SK-N-SH (cell line): ENCODE data around the gene IRF2BP2. TPM values are rescaled to one million over a fixed set of nuclear protein-coding genes. Genes with fewer than 3 reads are reported as not detected.

Experiments used
- CTCF ChIA-PET: fragments of 300-600, 350-600 bp; formaldehyde crosslinking; extraction: SDS; loops from one replicate; lab custom pipeline; 2021; lab: Yijun Ruan, JAX
- POLR2A ChIA-PET: fragments of 350-600 bp; sonication (Branson Sonifier 250); formaldehyde crosslinking; extraction: SDS; loops from one replicate; lab custom pipeline; 2020; ENCODE audit warnings: antibody characterized with exemption, inconsistent platforms; lab: Yijun Ruan, JAX
- DNase-seq: peaks from one replicate; pipeline ENCODE4 v3.0.0; 2012
- H2AFZ ChIP-seq: fragments of 200-600 bp; sonication (generic); 2 replicates; pipeline ENCODE4 v1.8.1; 2016; ENCODE audit warnings: antibody characterized with exemption, mild to moderate bottlenecking, low read depth
- H3F3A ChIP-seq: fragments of 200-600 bp; sonication (generic); replicated peaks from 2 replicates; pipeline ENCODE3; 2016; ENCODE audit warnings: antibody characterized with exemption, mild to moderate bottlenecking; ENCODE audit not compliant: insufficient read depth
- H3K27ac ChIP-seq, 2 experiments: fragments of 200-500 bp in 1 of 2; fragments of 200-600 bp in 1 of 2; sonication (Bioruptor generic) in 1 of 2; sonication (generic), shearing (Covaris generic) in 1 of 2; 2 replicates each; pipeline versions ENCODE4 v1.5.1 to v1.6.1; 2014 to 2016; ENCODE audit warnings: low read depth in 2 of 2, inconsistent platforms in 1 of 2, low read length in 1 of 2, mild to moderate bottlenecking in 1 of 2, mixed read lengths in 1 of 2
- H3K27me3 ChIP-seq: fragments of 200-600 bp; sonication (generic), shearing (Covaris generic); 2 replicates; pipeline ENCODE4 v1.6.1; 2016; ENCODE audit warnings: mixed run types; ENCODE audit not compliant: insufficient read depth
- H3K36me3 ChIP-seq, 2 experiments: fragments of 200-500 bp in 1 of 2; fragments of 200-600 bp in 1 of 2; sonication (Bioruptor generic) in 1 of 2; sonication (generic) in 1 of 2; replicated peaks in 1 of 2; 2 replicates each; pipeline versions ENCODE3 to v1.5.1; 2014 to 2016; ENCODE audit warnings: low read length in 1 of 2, mild to moderate bottlenecking in 1 of 2; ENCODE audit not compliant: insufficient read depth in 2 of 2, control insufficient read depth in 1 of 2
- H3K4me1 ChIP-seq, 2 experiments: fragments of 200-500 bp in 1 of 2; fragments of 200-600 bp in 1 of 2; sonication (Bioruptor generic) in 1 of 2; sonication (generic), shearing (Covaris generic) in 1 of 2; 2 replicates each; pipeline versions ENCODE4 v1.5.1 to v1.6.1; 2014 to 2016; ENCODE audit warnings: low read depth in 1 of 2, low read length in 1 of 2, mixed run types in 1 of 2; ENCODE audit not compliant: insufficient read depth in 2 of 2, control insufficient read depth in 1 of 2
- H3K4me2 ChIP-seq: fragments of 200-600 bp; sonication (generic), shearing (Covaris generic); 2 replicates; pipeline ENCODE4 v1.6.1; 2017; ENCODE audit warnings: mixed run types
- H3K4me3 ChIP-seq, 2 experiments: fragments of 200-500 bp in 1 of 2; fragments of 200-600 bp in 1 of 2; sonication (Bioruptor generic) in 1 of 2; sonication (generic), shearing (Covaris generic) in 1 of 2; 2 replicates each; pipeline versions ENCODE4 v1.5.1 to v1.8.1; 2014 to 2016; ENCODE audit warnings: low read depth in 2 of 2, inconsistent platforms in 1 of 2, low read length in 1 of 2, mild to moderate bottlenecking in 1 of 2, mixed read lengths in 1 of 2, moderate library complexity in 1 of 2
- H3K79me2 ChIP-seq: fragments of 200-600 bp; sonication (generic); 2 replicates; pipeline ENCODE4 v1.8.1; 2017; ENCODE audit warnings: mild to moderate bottlenecking; ENCODE audit not compliant: insufficient read depth
- H3K9ac ChIP-seq: fragments of 200-600 bp; sonication (generic); 2 replicates; pipeline ENCODE4 v1.6.1; 2017; ENCODE audit warnings: mixed run types
- H3K9me2 ChIP-seq: fragments of 200-600 bp; sonication (generic); 2 replicates; pipeline ENCODE4 v1.6.1; 2017; ENCODE audit warnings: mixed run types
- H3K9me3 ChIP-seq: fragments of 200-600 bp; sonication (generic); 2 replicates; pipeline ENCODE4 v1.6.1; 2017; ENCODE audit warnings: mixed run types, mild to moderate bottlenecking, moderate library complexity
- H4K20me1 ChIP-seq: fragments of 200-600 bp; sonication (generic); 2 replicates; pipeline ENCODE4 v1.6.1; 2017; ENCODE audit warnings: mild to moderate bottlenecking, mixed run types; ENCODE audit not compliant: insufficient read depth
- EP300 ChIP-seq, 2 experiments: IDR thresholded peaks; 2 replicates each; pipeline versions ENCODE4 v1.4.0 to v1.6.1; 2012; ENCODE audit warnings: borderline replicate concordance in 1 of 2, low read depth in 1 of 2, low read length in 1 of 2
- EZH2phosphoT487 ChIP-seq: fragments of 200-600 bp; sonication (generic); IDR thresholded peaks from 2 replicates; pipeline ENCODE4 v1.6.1; 2017; ENCODE audit warnings: low read depth, mixed run types, mild to moderate bottlenecking, antibody characterized with exemption, moderate library complexity, borderline replicate concordance
- FOSL2 ChIP-seq: IDR thresholded peaks from 2 replicates; pipeline ENCODE4 v1.4.0; 2012; ENCODE audit warnings: low read depth, mild to moderate bottlenecking, moderate library complexity, borderline replicate concordance
- JUND ChIP-seq: IDR thresholded peaks from 2 replicates; pipeline ENCODE4 v1.4.0; 2012
- MEF2A ChIP-seq: IDR thresholded peaks from 2 replicates; pipeline ENCODE4 v1.4.0; 2012; ENCODE audit warnings: low read depth, borderline replicate concordance
- MXI1 ChIP-seq: IDR thresholded peaks from 2 replicates; pipeline ENCODE4 v1.6.1; 2012; ENCODE audit warnings: mild to moderate bottlenecking, low read depth, low read length, improper control_type of control experiment
- NRF1 ChIP-seq: IDR thresholded peaks from 2 replicates; pipeline ENCODE4 v1.6.1; 2012; ENCODE audit warnings: low read depth, mild to moderate bottlenecking, low read length
- POLR2AphosphoS5 ChIP-seq: IDR thresholded peaks from 2 replicates; pipeline ENCODE4 v1.6.1; 2012; ENCODE audit warnings: low read depth, low read length
- RCOR1 ChIP-seq: fragments of 150-350 bp; IDR thresholded peaks from 2 replicates; pipeline ENCODE4 v1.6.1; 2017; ENCODE audit warnings: antibody characterized with exemption, low read length
- RFX5 ChIP-seq: IDR thresholded peaks from 2 replicates; pipeline ENCODE4 v1.6.1; 2012; ENCODE audit warnings: mild to moderate bottlenecking, improper control_type of control experiment, low read length
- TAF1 ChIP-seq: IDR thresholded peaks from 2 replicates; pipeline ENCODE4 v1.6.1; 2012; ENCODE audit warnings: low read depth, mild to moderate bottlenecking, low read length, moderate library complexity, borderline replicate concordance
- TCF12 ChIP-seq: IDR thresholded peaks from 2 replicates; pipeline ENCODE4 v1.4.0; 2012
- TEAD4 ChIP-seq: IDR thresholded peaks from 2 replicates; pipeline ENCODE4 v1.4.0; 2012; ENCODE audit warnings: mild to moderate bottlenecking, borderline replicate concordance; ENCODE audit not compliant: insufficient read depth
- YY1 ChIP-seq: IDR thresholded peaks from 2 replicates; pipeline ENCODE4 v1.4.0; 2012; ENCODE audit warnings: low read depth, mild to moderate bottlenecking
- WGBS: methylation state at CpG from one replicate; pipeline ENCODE4 v1.1.6; 2017; ENCODE audit warnings: low lambda C conversion rate; 5-methylcytosine and 5-hydroxymethylcytosine counted together
- polyA plus RNA-seq, 3 experiments: library from polyadenylated mRNA; depleted of rRNA; stranded (reverse); fragments of >200 nt; gene quantifications; 2 replicates each; pipeline ENCODE4 v1.2.3, GENCODE V29; 2012
- TF ChIP-seq, protein P1 (sequence below): IDR thresholded peaks from 2 replicates; pipeline ENCODE4 v1.4.0; 2012; ENCODE audit warnings: low read depth
- TF ChIP-seq, protein P2 (sequence below): IDR thresholded peaks from 2 replicates; pipeline ENCODE4; 2012
- TF ChIP-seq, protein P3 (sequence below): IDR thresholded peaks from 2 replicates; pipeline ENCODE4 v1.4.0; 2012; ENCODE audit warnings: low read depth, borderline replicate concordance

The IRF2BP2 gene
- polyA plus RNA-seq, 1 of the 3 experiments (the other 2 are of a cell fraction): 73.9 TPM

DNA sequence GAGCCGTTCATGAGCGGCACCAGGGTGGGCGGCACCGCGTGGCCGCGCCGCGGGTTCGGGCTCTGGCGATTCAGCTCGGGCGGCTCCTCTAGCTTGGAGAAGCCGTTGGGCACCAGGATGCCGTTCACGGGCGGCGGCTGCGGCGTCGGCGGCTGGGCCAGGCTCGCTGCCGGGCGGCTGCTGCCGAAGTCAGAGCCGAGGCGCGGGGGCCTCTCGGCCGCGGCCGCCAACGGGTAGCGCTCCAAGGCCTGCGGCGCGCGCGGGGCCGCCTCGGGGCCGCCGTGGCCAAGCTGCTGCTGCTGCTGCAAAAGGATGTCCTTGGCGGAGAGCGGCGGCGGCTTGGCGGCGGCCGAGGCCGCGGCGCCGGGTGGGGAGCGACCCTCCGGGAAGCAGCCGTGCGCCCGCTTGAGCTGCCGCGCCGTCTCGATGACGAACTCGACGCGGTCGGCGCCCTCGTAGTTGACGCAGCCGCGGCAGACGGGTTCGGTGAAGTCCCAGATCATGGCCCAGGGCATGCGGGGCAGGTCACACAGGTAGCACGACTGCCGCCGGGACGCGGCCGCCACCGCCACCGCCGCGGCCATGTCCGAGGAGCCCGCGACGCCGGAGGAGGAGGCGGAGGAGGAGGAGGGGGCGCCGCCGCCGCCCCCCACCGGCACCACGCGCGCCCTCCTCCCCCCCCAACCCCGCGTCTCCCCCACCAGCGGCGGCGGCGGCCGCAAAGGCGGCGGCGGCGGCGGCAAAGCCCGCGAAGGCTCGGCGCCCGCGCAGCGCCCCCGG, 877 bp downstream of the IRF2BP2 start:
- POLR2A ChIA-PET: interaction anchor here (1.0 to 6.2 kb wide), 9 partner anchors 8 to 440 kb away, joined by 3 to 108 read pairs (median 5); no protein-coding TSS in a partner anchor
- peak overlapping the region; percentile 90 for H3K4me2 ChIP-seq
- no peaks in the 10 kb centered on the region for H3K9me3 ChIP-seq
- peaks cover 52% of the 10 kb centered on the region for H3K79me2 ChIP-seq
- peaks cover 25 to 45% of the 10 kb centered on the region in 2 experiments for H3K4me1 ChIP-seq
- no peaks in the 10 kb centered on the region for H3K27me3 ChIP-seq
- CTCF ChIA-PET: interaction anchor here (0.9 to 4.6 kb wide), 7 partner anchors 7 to 474 kb away, joined by 3 to 25 read pairs (median 5); no protein-coding TSS in a partner anchor
- peaks cover 35 to 43% of the 10 kb centered on the region in 2 experiments for H3K36me3 ChIP-seq
- 0% methylated on average over 16 of the region's 121 CpGs for WGBS
- H3K27ac ChIP-seq: peak overlapping the region; percentile 98 to 100
- H4K20me1 ChIP-seq: peaks cover 21% of the 10 kb centered on the region
- peaks cover 53% of the 10 kb centered on the region for H3F3A ChIP-seq
- H3K9ac ChIP-seq: peak overlapping the region; percentile 94
- no peaks in the 10 kb centered on the region for H3K9me2 ChIP-seq
- DNase-seq: peak; percentile 66
- peak overlapping the region; percentile 71 to 83 for H3K4me3 ChIP-seq
- peak; percentile 20; the same call in 1 of the 2 replicates for TF ChIP-seq POLR2AphosphoS5
- TF ChIP-seq NRF1: no peak
- no peak for TF ChIP-seq TEAD4
- no peak overlapping the region for H2AFZ ChIP-seq

DNA sequence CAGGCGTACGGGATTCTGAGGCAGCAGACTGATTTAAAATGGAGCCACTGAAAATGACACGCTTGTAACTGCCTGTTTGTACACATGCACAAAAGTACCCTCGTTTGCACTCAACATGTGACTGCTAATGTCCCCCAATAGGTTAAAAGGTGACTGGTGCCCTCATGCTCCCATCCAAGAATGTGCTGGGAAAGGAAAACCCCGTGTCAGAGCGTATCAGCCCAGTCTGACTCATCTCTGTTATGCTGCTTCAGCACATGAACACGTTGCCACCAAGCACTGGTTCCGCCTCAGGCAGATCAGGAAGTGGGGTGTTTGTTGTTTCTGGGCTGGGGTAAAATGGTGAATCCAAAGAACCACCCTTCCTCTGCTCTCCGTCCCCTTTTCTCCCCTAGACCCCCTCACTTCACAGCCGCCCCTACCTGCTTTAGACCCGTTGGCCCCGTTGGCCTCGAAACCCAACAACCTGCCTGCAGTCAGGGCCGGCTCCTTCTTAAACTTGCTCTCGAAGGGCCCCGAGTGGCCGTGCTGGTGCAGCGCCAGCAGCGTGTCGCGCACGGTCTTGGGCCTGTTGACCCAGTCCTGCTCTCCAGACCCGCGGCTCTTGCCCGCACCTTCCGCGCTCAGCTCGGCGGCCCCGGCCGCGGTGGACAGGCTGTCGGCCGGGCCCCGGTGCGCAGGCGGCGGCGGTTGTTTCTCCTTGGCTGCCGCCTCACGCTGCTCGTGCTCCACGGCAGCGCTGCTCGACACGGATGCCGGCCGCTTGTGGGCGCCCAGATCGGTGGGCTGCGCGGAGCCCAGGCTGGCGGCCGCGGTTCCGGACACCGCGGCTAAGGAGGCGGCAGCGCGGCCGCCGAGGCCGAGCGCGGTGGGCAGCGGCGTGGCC, 1.7 kb downstream of the IRF2BP2 start:
- H3K27ac ChIP-seq: peak overlapping the region; percentile 98 to 100
- H3K4me1 ChIP-seq: peaks cover 20 to 44% of the 10 kb centered on the region in 2 experiments
- no peak overlapping the region for H2AFZ ChIP-seq
- H3K4me3 ChIP-seq: peak overlapping the region; percentile 71 to 83
- peaks cover 41 to 52% of the 10 kb centered on the region in 2 experiments for H3K36me3 ChIP-seq
- H3F3A ChIP-seq: peaks cover 53% of the 10 kb centered on the region
- ChIA-PET POLR2A (interaction anchor here (1.0 to 6.2 kb wide), 3 partner anchors 8 to 116 kb away, joined by 7 to 108 read pairs (median 21); no protein-coding TSS in a partner anchor), CTCF (interaction anchor here (0.9 to 4.6 kb wide), 4 partner anchors 8 to 475 kb away, joined by 3 to 25 read pairs (median 8); no protein-coding TSS in a partner anchor)
- WGBS: 3% methylated on average over 23 of the region's 68 CpGs
- H3K9me2 ChIP-seq: no peaks in the 10 kb centered on the region
- peak overlapping the region; percentile 90 for H3K4me2 ChIP-seq
- peaks cover 21% of the 10 kb centered on the region for H4K20me1 ChIP-seq
- peak; percentile 51 for DNase-seq
- peak overlapping the region; percentile 94 for H3K9ac ChIP-seq
- H3K9me3 ChIP-seq: no peaks in the 10 kb centered on the region
- peaks cover 60% of the 10 kb centered on the region for H3K79me2 ChIP-seq
- no peaks in the 10 kb centered on the region for H3K27me3 ChIP-seq
- TF ChIP-seq MEF2A (no peak), POLR2AphosphoS5 (peak; percentile 70; the same call in 1 of the 2 replicates), MXI1 (peak; percentile 89), TAF1 (0 out of 2 replicates have a peak, but pooled peaks have one; percentile 39), TCF12 (peak; percentile 54), YY1 (no peak), NRF1 (no peak), EZH2phosphoT487 (no peak), FOSL2 (peak; percentile 80; the same call in 1 of the 2 replicates), JUND (peak; percentile 62; the same call in 1 of the 2 replicates), RFX5 (no peak), RCOR1 (no peak), EP300 (IDR thresholded peaks at IDR 0.05; ENCODE audit: borderline replicate concordance in 1 of 2, low read depth in 1 of 2, low read length in 1 of 2) (0 out of 4 replicates have a peak, but pooled peaks of 1 of the 2 experiments have one; percentile 16)
- TF ChIP-seq, protein P1, sequence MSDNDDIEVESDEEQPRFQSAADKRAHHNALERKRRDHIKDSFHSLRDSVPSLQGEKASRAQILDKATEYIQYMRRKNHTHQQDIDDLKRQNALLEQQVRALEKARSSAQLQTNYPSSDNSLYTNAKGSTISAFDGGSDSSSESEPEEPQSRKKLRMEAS: peak; percentile 97
- TF ChIP-seq, protein P2, sequence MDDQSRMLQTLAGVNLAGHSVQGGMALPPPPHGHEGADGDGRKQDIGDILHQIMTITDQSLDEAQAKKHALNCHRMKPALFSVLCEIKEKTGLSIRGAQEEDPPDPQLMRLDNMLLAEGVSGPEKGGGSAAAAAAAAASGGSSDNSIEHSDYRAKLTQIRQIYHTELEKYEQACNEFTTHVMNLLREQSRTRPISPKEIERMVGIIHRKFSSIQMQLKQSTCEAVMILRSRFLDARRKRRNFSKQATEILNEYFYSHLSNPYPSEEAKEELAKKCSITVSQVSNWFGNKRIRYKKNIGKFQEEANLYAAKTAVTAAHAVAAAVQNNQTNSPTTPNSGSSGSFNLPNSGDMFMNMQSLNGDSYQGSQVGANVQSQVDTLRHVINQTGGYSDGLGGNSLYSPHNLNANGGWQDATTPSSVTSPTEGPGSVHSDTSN: peak; percentile 51; the same call in 1 of the 2 replicates
- TF ChIP-seq, protein P3, sequence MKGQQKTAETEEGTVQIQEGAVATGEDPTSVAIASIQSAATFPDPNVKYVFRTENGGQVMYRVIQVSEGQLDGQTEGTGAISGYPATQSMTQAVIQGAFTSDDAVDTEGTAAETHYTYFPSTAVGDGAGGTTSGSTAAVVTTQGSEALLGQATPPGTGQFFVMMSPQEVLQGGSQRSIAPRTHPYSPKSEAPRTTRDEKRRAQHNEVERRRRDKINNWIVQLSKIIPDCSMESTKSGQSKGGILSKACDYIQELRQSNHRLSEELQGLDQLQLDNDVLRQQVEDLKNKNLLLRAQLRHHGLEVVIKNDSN: no peak
